ENCODE measurements around the gene PIAS1.

PIAS1 gene

DNA sequence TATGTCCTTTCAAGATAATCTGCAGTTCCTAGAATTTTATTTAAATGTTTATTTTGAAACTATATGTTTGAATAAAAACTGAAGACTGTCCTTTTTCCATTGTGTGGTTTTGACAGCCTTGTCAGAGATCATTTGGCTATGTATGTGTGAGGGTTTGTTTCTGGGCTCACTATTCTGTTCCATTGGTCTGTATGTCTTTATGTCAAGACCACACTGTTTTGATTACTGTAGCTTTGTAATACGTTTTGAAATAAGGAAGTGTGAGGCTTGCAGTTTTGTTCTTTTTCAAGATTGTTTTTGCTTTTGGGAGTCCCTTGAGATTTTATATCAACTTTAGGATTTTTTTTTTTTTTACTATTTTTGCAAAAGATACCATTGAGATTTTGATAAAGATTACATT lies 42.0 kb downstream of the PIAS1 start:
- TF ChIP-seq, protein P1, sequence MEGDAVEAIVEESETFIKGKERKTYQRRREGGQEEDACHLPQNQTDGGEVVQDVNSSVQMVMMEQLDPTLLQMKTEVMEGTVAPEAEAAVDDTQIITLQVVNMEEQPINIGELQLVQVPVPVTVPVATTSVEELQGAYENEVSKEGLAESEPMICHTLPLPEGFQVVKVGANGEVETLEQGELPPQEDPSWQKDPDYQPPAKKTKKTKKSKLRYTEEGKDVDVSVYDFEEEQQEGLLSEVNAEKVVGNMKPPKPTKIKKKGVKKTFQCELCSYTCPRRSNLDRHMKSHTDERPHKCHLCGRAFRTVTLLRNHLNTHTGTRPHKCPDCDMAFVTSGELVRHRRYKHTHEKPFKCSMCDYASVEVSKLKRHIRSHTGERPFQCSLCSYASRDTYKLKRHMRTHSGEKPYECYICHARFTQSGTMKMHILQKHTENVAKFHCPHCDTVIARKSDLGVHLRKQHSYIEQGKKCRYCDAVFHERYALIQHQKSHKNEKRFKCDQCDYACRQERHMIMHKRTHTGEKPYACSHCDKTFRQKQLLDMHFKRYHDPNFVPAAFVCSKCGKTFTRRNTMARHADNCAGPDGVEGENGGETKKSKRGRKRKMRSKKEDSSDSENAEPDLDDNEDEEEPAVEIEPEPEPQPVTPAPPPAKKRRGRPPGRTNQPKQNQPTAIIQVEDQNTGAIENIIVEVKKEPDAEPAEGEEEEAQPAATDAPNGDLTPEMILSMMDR (IDR thresholded peaks at IDR 0.05), result no peak

DNA sequence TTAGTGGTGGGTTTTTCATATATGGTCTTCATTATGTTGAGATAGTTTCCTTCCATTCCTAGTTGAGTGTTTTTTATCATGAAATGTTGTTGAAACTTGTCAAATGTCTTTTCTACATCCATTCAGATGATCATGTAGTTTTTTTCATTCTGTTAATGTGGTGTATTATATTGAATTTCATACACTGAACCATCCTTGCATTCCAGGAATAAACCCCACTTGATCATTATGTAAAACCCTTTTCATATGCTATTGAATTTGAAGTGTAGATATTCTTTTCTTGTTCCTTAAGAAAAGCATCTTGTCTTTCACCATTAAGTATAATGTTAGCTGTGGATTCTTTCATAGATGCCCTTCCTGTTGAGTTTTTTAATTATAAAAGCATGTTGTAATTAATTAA lies 42.9 kb downstream of the PIAS1 start:
- TF ChIP-seq, protein P1 (IDR thresholded peaks at IDR 0.05), result no peak

DNA sequence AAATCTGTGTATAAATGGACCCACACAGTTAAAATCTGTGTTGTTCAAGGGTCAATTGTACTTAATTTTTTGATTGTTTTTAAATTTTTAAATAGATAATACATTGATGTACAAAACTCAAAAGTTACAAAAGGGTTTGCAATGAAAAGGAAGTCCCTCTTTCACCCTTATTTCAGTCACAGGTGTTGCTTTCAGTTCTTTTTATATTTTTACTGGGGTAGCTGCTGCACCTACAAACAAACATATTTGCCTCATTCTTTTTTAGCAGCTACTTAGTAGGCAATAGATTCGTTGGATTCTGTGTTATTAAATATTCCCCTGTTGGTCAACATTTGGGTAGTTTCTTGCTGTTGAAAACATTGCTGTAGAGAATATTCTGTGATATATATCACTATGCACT lies 44.4 kb downstream of the PIAS1 start:
- TF ChIP-seq, protein P1 (IDR thresholded peaks at IDR 0.05), result no peak

DNA sequence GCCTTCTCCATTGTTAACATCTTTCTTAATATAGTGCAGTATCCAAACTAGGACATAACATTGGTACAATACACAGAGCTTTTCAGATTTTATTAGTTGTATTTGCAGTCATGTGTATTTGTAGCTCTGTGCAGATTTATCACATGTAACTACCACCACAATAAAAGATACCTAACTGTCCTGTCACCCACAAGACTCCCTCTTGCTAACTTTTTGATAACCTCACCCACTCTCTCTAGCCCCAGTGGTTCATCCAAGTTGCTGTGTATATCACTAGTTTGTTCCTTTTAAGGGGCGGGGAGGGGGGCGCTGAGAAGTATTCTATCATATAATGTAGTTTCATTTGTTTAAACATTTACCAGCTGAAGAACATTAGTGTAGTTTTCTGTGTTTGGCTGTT lies 46.1 kb downstream of the PIAS1 start:
- TF ChIP-seq, protein P1 (IDR thresholded peaks at IDR 0.05), result no peak

DNA sequence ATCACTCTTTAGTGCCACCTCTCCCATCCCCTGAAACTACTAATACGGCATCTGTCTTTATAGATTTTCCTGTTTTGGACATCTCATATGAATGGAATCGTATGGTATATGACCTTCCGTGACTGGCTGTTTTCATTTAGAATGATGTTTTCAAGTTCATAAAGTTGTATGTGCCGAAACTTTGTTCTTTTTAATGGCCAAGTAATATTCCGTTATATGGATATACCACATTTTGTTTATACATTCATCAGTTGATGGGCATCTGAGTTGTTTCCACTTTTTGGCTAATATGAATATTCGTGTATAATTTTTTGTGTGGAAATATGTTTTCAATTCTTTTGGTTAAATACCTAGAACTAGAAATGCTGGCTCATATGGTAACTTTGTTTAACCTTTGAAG lies 49.5 kb downstream of the PIAS1 start:
- TF ChIP-seq, protein P1 (IDR thresholded peaks at IDR 0.05), result no peak

DNA sequence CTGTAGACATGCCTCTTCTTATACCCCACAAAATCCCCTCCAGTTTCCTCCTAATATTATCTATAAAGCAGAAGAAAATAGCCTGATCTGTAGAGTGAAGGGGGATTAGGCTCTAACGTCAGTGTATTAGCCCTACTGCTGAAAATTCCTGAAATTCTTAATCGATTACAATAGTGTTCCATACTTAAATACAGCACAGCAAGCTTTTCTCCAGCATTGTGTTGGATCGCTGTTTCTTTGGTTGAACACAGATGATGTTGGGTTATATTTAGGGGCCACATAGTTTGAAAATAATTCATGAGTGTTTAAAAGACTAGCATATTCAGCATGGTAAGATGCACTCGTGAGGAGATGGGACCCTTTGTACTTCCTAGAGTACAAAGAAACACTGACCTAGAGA lies 52.5 kb downstream of the PIAS1 start:
- TF ChIP-seq, protein P1 (IDR thresholded peaks at IDR 0.05), result no peak

DNA sequence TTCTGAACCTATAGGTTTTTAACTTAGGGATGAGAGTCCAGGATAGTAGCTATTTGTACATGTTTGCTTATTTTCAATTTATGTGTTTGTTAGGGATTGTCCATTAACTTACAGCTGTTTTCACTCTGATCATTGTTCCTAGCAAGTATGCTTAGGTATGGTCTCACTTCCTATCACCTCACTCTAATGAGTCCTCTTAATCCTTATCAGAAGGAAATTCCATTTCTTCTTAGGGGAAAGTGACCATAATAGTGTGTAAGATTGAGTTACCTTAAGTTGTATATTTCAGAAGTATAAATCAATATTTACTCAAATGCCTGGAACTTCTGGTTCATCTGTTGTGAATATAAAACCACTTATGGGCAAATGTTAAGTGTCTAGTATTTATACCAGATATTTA lies 53.0 kb downstream of the PIAS1 start:
- TF ChIP-seq, protein P1 (IDR thresholded peaks at IDR 0.05), result no peak

DNA sequence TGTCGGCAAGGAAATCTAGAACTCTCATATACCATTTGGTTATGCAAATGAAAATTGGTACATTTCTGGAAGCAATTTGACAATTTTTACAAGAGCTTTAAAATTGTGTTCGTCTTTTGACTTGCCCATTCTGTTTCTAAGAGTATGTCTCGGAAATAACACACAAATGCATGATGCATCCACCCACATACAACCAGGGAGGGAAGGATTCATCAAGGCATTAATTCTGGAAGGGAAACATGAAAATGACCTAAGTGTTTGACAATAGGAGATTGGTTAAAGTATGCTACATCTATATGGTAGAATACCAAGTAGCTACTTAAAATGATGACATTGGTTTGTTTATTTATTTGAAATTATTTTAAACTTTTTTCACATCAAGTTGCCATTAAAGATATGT lies 58.6 kb downstream of the PIAS1 start:
- TF ChIP-seq, protein P1 (IDR thresholded peaks at IDR 0.05), result no peak
